ENCODE measurements around the gene EPHA2.

The EPHA2 gene

DNA sequence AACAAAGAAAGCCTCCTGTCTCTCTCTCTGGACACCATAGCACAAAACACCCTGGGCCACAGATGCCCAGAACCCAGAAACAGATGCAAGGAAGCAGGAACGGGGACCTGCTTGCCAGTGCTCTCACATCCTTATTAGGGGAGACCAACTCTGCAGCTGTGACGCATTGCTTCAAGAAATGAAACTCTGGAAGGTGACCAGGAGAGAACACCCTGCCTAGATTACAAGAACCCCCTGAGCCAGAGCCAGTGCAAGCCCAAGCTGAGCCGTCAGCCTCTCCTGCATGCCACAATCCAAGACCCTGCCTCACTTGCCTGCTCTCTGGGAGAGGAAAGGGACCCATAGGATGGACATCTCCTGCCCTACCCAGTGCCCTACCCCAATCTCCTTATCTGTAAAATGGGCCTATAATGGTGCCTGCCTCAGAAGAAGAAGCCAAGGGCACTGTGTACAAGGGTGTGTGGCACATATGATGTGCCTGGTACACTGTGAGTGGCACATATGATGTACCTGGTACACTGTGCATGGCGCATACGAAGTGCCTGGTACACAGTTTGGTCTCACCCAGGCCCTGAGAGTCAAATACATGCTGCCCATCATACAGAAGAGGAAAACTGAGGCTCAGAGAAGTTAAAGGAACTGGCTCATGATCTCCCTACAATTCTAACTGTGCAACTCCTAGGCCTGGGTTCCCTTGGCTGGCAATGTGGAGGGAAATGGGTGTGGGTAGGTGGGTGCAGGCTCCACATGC, 65.6 kb downstream of the EPHA2 start:
- DNase-seq (ENCODE audit: extremely low read depth, low read depth) = no peak
- no peak for TF ChIP-seq CTCF (IDR thresholded peaks at IDR 0.05; ENCODE audit: low read depth, low read length)

- no peak for DNase-seq (ENCODE audit: extremely low read depth, low read depth)
- TF ChIP-seq CTCF (IDR thresholded peaks at IDR 0.05; ENCODE audit: low read depth, low read length) = no peak
These were observed 66.9 kb downstream of the EPHA2 start for GRCh38 chr1:16088996-16089395.

DNA sequence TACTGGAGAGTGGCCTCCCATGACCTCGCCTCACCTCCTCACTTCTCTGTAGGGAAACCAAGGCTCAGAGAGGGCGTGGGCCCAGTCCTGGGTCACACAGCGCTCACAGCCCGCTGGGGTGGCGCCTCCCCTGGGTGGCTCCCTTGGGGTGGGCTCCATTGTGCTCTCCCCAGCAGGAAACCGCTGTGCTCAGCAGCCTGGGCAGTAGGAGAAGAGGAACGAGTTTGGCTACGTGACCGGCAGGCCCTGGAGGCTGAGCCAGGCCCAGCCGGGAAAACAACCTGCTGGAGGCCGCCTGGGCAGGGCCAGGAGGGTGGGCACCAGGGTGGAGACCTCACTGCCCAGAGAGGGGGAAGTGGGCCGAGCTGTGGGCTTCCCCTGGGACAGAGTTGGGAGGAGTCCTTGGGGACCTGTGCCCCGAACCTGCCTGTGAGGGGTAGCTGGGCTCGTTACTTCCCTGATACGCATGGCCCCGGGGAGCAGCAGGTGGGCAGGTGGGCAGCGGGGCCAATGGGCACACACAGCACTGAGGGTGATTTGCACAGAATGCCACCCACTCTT, 67.4 kb downstream of the EPHA2 start:
- no peak for DNase-seq (ENCODE audit: extremely low read depth, low read depth)
- TF ChIP-seq CTCF (IDR thresholded peaks at IDR 0.05; ENCODE audit: low read depth, low read length) = no peak

DNA sequence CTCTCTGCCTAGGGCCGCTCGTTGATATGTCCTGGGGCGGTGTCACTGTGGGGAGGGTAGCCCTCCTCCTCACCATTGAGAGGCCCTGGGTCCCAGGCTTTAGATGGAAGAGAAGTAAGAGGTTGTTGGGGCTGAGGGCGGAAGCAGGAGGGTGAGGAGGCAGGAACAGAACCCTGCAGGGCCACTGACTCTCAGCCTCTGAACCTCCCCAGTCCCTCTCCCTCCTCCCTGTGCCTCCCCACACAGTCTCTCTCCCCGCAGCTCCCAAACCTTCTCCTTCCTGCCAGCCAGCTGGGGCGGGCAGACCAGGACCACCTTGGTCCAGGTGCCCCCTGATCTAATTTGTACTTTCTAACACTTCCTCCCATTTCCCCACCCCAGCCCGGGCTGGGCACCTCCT, 68.1 kb downstream of the EPHA2 start:
- DNase-seq (ENCODE audit: extremely low read depth, low read depth) = no peak
- TF ChIP-seq CTCF (IDR thresholded peaks at IDR 0.05; ENCODE audit: low read depth, low read length) = no peak

DNA sequence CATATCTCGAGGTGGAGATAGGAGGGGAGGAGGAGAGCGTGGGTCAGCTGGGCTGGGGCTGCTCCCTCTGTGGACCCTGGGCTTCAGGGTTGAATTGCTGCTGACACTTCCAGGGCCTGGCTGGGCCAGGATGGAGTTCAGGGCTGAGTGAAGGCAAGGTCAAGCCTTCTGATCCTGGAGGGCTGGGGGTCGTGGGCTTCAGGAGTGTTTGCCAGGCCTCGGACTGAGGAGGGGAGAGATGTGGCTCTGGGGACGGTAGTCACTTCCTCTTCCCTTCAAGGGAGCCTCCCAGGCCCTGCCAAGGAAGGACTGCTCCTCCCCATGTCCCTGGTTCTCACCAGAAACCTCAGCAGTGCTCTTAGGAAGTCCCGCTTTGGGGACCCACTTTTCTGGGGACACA, 70.3 kb downstream of the EPHA2 start:
- TF ChIP-seq CTCF (IDR thresholded peaks at IDR 0.05; ENCODE audit: low read depth, low read length) = no peak
- no peak for DNase-seq (ENCODE audit: extremely low read depth, low read depth)

DNA sequence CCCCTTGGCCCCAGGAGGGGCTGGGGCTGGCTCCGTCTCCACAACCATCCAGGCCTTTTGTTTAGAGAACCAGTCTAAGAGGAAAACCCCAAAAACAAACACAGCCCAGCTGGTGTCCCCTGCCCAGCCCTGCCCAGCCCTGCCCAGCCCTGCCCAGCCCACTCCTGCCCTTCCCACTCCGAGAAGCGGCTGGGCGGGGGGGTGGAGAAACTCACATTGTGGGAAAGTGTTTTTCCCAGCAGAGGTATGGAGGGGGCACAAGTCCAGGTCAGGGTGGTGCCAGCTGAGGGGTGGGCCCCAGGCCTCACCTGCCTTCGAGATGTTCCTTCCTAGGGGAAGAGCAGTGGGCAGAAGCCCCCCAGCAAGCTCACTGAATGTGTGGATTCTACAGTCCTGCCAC, 72.4 kb downstream of the EPHA2 start:
- no peak for TF ChIP-seq CTCF (IDR thresholded peaks at IDR 0.05; ENCODE audit: low read depth, low read length)
- no peak for DNase-seq (ENCODE audit: extremely low read depth, low read depth)

DNA sequence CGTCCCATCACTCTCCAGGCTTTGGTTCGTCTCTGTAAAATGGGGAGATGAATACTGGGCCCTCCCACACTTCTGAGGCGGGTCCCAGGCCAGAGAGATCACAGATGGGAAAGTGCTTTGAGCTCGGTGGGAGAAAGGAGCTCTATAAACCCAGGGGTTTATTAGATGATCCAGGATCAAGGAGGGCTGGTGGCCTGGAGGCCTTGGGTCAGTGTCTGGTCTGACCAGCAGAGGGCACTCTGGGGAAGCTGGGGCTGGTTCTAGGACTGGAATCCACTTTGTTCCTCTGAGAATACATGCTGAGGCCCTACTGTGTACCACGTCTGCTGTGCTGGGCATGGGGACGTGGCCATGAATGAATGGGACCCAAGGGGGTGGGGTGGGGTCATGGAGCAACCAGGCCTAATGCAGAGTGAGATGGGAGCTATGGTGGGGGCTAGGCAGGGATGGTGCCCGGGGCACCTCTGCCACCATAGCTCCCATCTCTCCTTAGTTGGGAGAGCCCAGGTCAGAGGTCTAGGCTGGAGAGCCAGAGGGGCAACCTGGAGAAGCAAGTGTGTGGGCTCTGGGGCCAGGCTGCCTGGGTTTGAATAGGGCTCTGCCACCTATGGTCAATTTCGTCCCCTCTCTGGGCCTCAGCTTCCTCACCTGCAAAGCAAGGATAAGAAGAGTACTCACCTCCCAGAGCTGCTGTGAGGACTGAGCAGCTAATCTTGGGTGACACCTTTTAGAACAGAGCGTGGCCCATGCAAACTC, 73.4 kb downstream of the EPHA2 start:
- TF ChIP-seq CTCF (IDR thresholded peaks at IDR 0.05; ENCODE audit: low read depth, low read length) = peak; percentile 94
- no peak for DNase-seq (ENCODE audit: extremely low read depth, low read depth)
